Activated naive CD8-positive, alpha-beta T cell (primary cell): ENCODE measurements around the gene FHIT.
"Not testable (repeated sequence)": the region's sequence is repeated elsewhere in the genome, so short reads cannot be mapped to it uniquely, and the experiment has no call there.

ENCODE experiments used
- H3K27ac Mint-ChIP-seq: one replicate; pipeline ENCODE4 v1.8.0; 2021; ENCODE audit warnings: mixed read lengths
- H3K27me3 Mint-ChIP-seq: one replicate; pipeline ENCODE4 v1.8.0; 2021; ENCODE audit warnings: mixed read lengths
- H3K36me3 Mint-ChIP-seq: one replicate; pipeline ENCODE4 v1.8.0; 2021; ENCODE audit warnings: mixed read lengths
- H3K4me1 Mint-ChIP-seq: one replicate; pipeline ENCODE4 v1.8.0; 2021; ENCODE audit warnings: low read depth, mixed read lengths
- H3K4me3 Mint-ChIP-seq: one replicate; pipeline ENCODE4 v1.8.0; 2021; ENCODE audit warnings: mild to moderate bottlenecking, mixed read lengths
- H3K9me3 Mint-ChIP-seq: one replicate; pipeline ENCODE4 v1.8.0; 2021; ENCODE audit warnings: low read depth, mixed read lengths

Gene FHIT

GRCh38 chr3:60575718-60576272 is 675.5 kb downstream of the FHIT start:
- Mint-ChIP-seq H3K4me3 (no peak overlapping the region), H3K4me1 (no peaks in the 10 kb centered on the region), H3K27ac (no peak overlapping the region), H3K27me3 (no peaks in the 10 kb centered on the region), H3K9me3 (no peaks in the 10 kb centered on the region), H3K36me3 (peaks cover 3% of the 10 kb centered on the region)

GRCh38 chr3:60574046-60574769 is 677.0 kb downstream of the FHIT start:
- H3K27ac Mint-ChIP-seq, result no peak overlapping the region
- H3K4me1 Mint-ChIP-seq, result no peaks in the 10 kb centered on the region
- no peaks in the 10 kb centered on the region for H3K9me3 Mint-ChIP-seq
- no peak overlapping the region for H3K4me3 Mint-ChIP-seq
- H3K27me3 Mint-ChIP-seq, result no peaks in the 10 kb centered on the region
- H3K36me3 Mint-ChIP-seq, result peaks cover 3% of the 10 kb centered on the region

- H3K4me3 Mint-ChIP-seq, result no peak overlapping the region
- no peak overlapping the region for H3K27ac Mint-ChIP-seq
- H3K4me1 Mint-ChIP-seq, result no peaks in the 10 kb centered on the region
- H3K36me3 Mint-ChIP-seq, result peaks cover 3% of the 10 kb centered on the region
- H3K9me3 Mint-ChIP-seq, result no peaks in the 10 kb centered on the region
- H3K27me3 Mint-ChIP-seq, result no peaks in the 10 kb centered on the region
Observed at GRCh38 chr3:60573494-60573893, 677.8 kb downstream of the FHIT start.

DNA sequence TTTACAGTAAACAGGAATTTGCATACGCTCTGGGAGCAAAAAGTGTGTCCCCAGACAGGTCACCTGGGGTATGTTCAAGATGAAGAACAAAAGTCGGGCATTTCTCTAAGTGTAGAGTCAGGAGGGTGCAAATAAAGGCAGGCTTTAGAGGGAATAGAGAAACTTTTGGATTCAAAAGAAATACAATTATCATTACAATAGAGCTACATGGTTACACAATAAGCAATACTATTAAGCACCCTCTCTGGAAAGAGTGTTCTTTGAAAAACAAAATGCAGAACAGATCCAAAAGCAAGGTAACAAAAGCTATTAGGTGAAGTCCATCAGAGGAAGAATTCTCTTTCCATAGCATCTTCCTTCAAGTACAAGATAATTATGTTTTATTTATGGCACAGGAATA is 679.7 kb downstream of the FHIT start:
- Mint-ChIP-seq H3K9me3 (no peaks in the 10 kb centered on the region), H3K36me3 (peaks cover 3% of the 10 kb centered on the region), H3K4me3 (no peak overlapping the region), H3K27me3 (no peaks in the 10 kb centered on the region), H3K4me1 (no peaks in the 10 kb centered on the region), H3K27ac (no peak overlapping the region)

GRCh38 chr3:60557122-60557521 is 694.1 kb downstream of the FHIT start:
- no peak overlapping the region for H3K4me3 Mint-ChIP-seq
- H3K9me3 Mint-ChIP-seq, result no peaks in the 10 kb centered on the region
- no peak overlapping the region for H3K27ac Mint-ChIP-seq
- H3K27me3 Mint-ChIP-seq, result no peaks in the 10 kb centered on the region
- no peaks in the 10 kb centered on the region for H3K36me3 Mint-ChIP-seq
- no peaks in the 10 kb centered on the region for H3K4me1 Mint-ChIP-seq

DNA sequence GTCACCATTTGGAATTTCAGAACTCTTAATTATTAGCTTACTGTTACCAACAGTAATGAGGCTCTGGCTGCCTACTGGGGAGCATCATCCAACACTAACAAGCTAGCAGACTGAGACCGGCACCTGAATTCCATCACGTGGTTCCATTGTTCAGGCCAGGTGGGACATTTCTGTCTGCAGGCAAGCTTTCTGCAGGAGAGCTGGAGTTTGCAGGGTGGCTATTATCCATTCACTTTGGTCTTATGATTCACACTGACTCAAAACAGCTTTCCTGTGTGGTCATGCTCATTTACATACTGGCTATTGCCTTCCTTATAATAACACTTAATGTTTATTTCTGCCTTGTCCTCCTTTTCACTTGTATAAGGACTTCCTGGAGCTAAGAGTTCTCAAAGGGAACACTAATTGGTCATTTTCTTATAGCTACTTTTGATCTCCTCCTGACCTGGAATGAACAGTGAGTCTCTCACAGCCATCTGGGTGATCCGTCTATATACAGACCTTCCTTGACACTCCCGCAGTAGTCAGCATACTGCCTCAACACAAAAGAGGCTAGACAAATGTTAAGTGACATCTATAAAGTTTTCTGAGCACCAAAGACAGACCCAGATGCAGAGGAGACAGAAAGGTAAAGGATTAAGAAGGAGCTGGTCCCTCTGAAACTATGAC is 695.4 kb downstream of the FHIT start:
- no peaks in the 10 kb centered on the region for H3K36me3 Mint-ChIP-seq
- H3K4me3 Mint-ChIP-seq, result no peak overlapping the region
- H3K9me3 Mint-ChIP-seq, result no peaks in the 10 kb centered on the region
- no peak overlapping the region for H3K27ac Mint-ChIP-seq
- no peaks in the 10 kb centered on the region for H3K27me3 Mint-ChIP-seq
- no peaks in the 10 kb centered on the region for H3K4me1 Mint-ChIP-seq

GRCh38 chr3:60553144-60553543 is 698.1 kb downstream of the FHIT start:
- no peaks in the 10 kb centered on the region for H3K27me3 Mint-ChIP-seq
- H3K36me3 Mint-ChIP-seq, result no peaks in the 10 kb centered on the region
- H3K27ac Mint-ChIP-seq, result no peak overlapping the region
- H3K4me1 Mint-ChIP-seq, result no peaks in the 10 kb centered on the region
- no peak overlapping the region for H3K4me3 Mint-ChIP-seq
- H3K9me3 Mint-ChIP-seq, result no peaks in the 10 kb centered on the region

DNA sequence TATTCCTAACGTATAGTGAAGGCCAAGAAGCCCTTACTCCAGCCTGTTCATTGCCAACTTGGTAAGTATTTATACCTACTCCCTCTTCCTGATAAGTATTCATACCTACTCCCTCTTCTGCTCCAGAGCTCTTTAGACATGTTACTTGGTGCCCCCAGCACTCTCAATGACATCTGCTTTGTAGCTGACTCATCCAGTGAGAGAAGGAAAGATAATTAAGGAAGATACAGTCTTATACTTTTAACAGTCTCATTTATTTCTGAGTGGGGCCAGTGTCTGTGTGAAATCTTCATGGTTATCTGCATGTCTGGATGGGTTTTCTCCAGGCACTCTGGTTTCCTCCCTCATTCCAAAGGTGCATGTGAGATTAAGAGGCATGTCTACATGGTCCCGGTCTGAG is 698.7 kb downstream of the FHIT start:
- no peak overlapping the region for H3K4me3 Mint-ChIP-seq
- no peak overlapping the region for H3K27ac Mint-ChIP-seq
- no peaks in the 10 kb centered on the region for H3K36me3 Mint-ChIP-seq
- no peaks in the 10 kb centered on the region for H3K9me3 Mint-ChIP-seq
- H3K4me1 Mint-ChIP-seq, result no peaks in the 10 kb centered on the region
- no peaks in the 10 kb centered on the region for H3K27me3 Mint-ChIP-seq

GRCh38 chr3:60551455-60552209 is 699.6 kb downstream of the FHIT start:
- Mint-ChIP-seq H3K27ac (no peak overlapping the region), H3K4me1 (no peaks in the 10 kb centered on the region), H3K4me3 (no peak overlapping the region), H3K36me3 (no peaks in the 10 kb centered on the region), H3K9me3 (no peaks in the 10 kb centered on the region), H3K27me3 (no peaks in the 10 kb centered on the region)

DNA sequence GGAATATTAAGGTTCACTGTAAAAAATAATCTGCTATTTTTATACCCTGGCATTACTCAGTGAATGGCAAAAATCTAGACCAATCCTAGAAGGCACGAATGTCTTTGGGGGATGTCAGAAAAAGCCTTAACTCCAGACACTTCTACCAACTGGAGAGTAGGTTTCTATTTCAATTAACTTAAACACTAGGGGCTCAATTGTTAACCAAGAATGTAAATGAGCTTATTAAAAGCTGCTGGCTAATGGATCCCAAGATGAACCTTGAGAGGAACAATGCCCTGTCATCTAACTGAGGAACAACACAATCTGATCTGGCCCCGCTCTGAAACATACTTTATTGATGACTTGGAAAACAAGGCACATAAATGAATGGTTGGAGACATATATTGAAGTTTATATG is 701.4 kb downstream of the FHIT start:
- Mint-ChIP-seq H3K27ac (no peak overlapping the region), H3K9me3 (no peaks in the 10 kb centered on the region), H3K4me3 (no peak overlapping the region), H3K27me3 (no peaks in the 10 kb centered on the region), H3K4me1 (no peaks in the 10 kb centered on the region), H3K36me3 (no peaks in the 10 kb centered on the region)

DNA sequence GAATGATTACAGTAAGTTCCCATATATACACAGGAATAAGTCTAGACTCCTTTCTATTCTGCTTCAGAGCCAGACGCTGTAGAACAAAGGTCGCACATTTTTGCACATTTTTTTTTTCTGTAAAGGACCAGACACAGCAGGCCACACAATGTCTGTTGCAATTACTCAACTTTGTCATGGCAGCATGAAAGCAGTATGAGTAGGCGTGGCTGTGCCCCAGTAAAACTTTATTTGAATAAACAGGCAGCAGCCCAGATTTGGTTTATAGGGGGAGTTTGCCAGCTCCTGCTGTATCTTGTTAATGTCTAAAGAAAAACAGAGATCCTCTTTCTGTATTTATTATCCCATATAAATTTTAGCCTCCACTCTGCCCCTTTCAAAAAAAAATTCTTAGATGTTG is 708.3 kb downstream of the FHIT start:
- Mint-ChIP-seq H3K9me3 (no peaks in the 10 kb centered on the region), H3K4me3 (no peak overlapping the region), H3K4me1 (no peaks in the 10 kb centered on the region), H3K36me3 (no peaks in the 10 kb centered on the region), H3K27me3 (no peaks in the 10 kb centered on the region), H3K27ac (no peak overlapping the region)

GRCh38 chr3:60539394-60539793 is 711.9 kb downstream of the FHIT start:
- not testable (repeated sequence) for H3K9me3 Mint-ChIP-seq, H3K36me3 Mint-ChIP-seq, H3K4me1 Mint-ChIP-seq, H3K4me3 Mint-ChIP-seq, H3K27ac Mint-ChIP-seq, H3K27me3 Mint-ChIP-seq

DNA sequence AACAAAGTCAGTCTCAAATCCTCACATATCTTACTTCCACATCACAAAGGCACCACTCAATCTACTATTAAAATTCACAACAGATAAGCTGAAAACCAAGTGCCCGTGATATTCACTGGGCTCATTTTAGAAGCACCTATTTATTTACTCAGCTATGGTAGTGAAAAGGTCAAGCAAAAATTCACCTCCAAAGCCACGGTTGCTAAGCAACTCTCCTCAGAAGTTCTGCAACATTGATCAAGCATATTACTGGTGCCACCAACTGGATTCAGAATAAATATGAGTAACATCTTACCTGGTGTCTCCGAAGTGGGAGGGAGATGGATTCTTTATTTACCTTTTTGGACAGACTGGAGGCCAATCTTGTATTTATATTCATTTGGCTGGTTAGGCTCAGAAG is 714.8 kb downstream of the FHIT start:
- no peaks in the 10 kb centered on the region for H3K27me3 Mint-ChIP-seq
- no peak overlapping the region for H3K4me3 Mint-ChIP-seq
- no peaks in the 10 kb centered on the region for H3K4me1 Mint-ChIP-seq
- no peaks in the 10 kb centered on the region for H3K9me3 Mint-ChIP-seq
- no peak overlapping the region for H3K27ac Mint-ChIP-seq
- H3K36me3 Mint-ChIP-seq, result peaks cover 2% of the 10 kb centered on the region

DNA sequence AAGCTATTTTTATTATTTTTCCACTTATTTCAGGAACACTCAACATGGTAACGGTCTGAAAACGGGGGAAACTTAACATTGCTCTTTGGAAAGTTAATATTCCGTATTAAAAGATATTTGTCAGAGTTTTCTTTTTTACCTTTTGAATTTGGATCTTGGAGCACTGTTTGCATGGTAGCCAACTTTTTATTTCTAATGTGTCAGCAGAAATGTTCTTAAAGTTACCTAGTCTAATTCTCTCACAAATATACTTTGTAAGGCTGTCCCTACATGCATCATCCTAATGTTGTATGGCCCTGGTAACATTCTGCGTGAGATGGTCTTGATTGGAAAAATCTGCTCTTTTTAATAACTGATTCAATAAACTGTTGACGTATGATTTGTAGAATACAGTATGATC is 719.5 kb downstream of the FHIT start:
- Mint-ChIP-seq H3K4me1 (no peaks in the 10 kb centered on the region), H3K9me3 (no peaks in the 10 kb centered on the region), H3K27me3 (no peaks in the 10 kb centered on the region), H3K4me3 (no peak overlapping the region), H3K27ac (no peak overlapping the region), H3K36me3 (peaks cover 7% of the 10 kb centered on the region)

DNA sequence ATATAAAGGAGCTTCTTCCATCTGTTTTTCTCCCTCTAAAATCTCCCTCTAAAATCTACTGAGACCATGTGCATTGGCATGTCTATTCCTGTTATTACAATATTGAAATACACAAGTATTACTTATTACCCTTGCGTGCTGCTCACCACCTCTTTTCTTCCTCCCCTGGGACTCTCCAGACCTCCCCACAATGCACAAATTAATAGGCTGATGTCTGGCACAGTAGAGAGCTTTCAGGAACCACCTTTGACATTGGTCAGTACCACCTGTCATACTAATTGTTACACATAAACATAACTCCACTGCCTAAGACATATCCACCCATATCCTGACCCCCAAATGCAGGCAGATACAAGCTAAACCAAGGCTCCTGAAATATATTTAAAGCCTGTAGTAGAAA is 722.6 kb downstream of the FHIT start:
- H3K27ac Mint-ChIP-seq, result no peak overlapping the region
- peaks cover 9% of the 10 kb centered on the region for H3K36me3 Mint-ChIP-seq
- no peaks in the 10 kb centered on the region for H3K4me1 Mint-ChIP-seq
- H3K9me3 Mint-ChIP-seq, result no peaks in the 10 kb centered on the region
- H3K4me3 Mint-ChIP-seq, result no peak overlapping the region
- no peaks in the 10 kb centered on the region for H3K27me3 Mint-ChIP-seq
